Left renal cortex interstitium (tissue), 4 donors: ENCODE results near the gene LPO. TPM values are rescaled to one million over a fixed set of nuclear protein-coding genes. Genes with fewer than 3 reads are reported as not detected.

ENCODE experiments used
- DNase-seq, 4 donors: peaks; one replicate each; pipeline ENCODE4 v3.0.0-alpha.2; 2013; ENCODE audit warnings: low read depth in 4 of 4, low spot score in 2 of 4, missing footprints in 1 of 4
- polyA plus RNA-seq, 4 donors: library from polyadenylated mRNA; unstranded; fragments of 120-200 nt; gene quantifications; one replicate each; pipeline ENCODE4 v1.2.1, GENCODE V29; 2013; ENCODE audit not compliant: insufficient read length in 4 of 4

LPO gene
- polyA plus RNA-seq, 4 donors: 0.16 to 0.25 (median 0.19) TPM; not detected in 1

DNA sequence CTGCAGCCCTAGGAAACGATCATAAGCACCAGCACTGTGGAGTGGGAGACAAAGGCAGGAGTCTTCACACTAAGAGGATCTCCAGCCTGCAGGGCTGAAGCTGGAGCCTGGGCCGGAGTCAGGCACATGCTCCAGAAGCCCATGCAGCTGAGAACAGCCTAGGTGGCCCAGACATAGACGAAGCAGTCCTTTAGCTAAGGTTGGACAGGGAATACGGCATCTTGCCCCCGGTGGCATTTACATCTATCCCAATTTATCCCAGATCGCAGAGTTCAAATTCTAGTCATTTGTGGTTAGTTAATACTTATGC, 76.3 kb downstream of the LPO start:
- no peak for DNase-seq

DNA sequence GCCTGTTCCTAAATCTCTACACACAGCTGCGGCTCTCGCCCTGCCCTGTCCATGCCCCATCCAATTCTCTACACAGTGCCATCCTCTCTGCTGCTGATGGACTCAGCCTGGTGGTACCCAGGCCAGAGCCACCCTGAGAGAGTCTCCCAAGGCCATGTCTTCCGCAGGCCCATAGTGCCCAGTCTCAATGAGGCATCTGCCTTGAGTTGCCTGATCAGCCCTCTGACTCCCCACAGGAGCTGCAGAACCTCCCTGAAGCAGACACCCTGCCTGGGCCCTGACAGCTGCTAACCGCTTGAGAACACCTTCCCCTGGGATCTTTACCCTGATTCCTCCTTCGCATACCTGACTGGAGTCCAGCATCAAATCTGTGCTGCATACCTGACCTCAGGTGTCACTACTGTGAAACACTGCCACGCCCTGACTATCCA, 76.9 kb downstream of the LPO start:
- DNase-seq: no peak

DNA sequence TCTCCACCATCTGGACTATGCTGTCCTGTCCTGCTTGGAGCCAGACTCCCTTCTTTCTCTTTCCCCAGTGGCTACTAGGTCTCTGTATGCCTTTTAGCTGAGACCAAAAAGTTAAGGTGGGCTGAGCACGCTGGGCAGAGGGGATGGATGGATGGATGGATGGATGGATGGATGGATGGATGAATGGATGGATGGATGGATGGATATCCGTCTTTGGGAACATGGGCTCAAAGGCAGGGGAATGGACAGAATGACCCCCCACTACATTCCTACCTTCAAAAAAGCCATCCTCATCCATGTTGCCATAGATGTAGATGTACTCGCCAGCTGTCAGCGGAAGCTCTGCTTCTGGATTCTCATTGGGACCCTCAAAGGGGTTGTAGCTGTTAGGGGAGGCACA, 77.4 kb downstream of the LPO start:
- no peak for DNase-seq

DNA sequence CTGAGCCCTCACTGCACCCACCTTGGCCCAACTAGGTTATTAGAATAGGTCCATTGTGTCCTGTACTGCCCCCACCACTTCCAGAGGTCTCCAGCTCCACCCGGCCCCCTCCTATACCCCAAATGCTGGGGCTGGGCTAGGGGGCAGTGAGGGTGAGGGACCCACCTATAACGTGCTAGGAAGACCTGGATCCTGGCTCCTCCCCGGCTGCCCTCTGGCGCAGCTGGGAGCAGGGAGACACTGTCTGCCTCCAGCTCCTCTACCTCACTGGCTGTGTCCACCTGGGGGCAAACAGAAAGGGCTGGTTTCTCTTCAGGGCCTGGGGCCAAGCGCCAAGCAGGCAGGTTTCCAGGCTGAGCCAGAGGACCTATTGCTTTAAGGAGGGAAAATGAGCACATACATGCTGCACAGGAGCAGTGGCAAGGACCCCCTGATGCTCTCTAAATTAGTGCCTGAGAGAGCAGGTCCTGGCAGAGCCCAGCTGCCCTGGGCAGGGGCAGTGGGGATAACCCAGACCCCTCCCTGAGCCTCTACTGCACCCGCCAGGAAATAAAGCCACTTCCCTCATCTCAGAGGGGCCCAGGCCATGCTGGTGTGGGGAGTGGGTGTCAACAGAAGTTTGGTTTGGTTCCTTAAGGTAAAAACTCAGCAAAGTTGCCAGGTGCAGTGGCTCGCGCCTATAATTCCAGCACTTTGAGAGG, 78.0 kb downstream of the LPO start:
- DNase-seq: no peak

DNA sequence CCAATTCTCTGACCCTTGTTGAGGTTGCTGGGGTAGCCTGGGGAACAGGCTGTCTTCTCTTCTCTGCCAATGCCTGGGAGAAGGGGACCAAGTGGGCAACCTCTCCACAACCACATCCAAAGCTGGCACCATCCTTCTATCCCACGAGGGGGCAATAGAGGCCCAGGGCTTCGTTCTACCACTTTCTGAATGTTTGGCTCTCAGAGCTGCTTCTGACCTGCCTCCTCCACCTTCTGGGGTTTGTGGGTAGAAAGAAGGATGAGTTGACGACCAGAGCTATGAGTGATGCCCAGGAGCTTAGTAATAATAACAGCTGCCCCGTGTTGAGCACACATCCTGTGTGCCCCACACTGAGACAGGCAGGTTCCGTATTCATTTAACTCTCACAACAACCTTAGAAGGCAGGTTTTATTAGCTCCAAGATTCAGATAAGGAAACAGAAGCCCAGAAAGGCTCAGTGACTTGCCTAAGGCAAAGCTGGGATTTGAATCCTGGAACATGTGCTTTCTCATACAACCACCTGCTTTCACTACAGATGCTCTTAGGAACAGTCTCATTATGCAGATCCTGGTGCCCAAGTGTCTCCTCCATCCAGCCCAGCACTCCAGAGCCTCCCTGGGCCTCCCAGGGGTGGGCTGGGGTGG, 79.2 kb downstream of the LPO start:
- DNase-seq: no peak

DNA sequence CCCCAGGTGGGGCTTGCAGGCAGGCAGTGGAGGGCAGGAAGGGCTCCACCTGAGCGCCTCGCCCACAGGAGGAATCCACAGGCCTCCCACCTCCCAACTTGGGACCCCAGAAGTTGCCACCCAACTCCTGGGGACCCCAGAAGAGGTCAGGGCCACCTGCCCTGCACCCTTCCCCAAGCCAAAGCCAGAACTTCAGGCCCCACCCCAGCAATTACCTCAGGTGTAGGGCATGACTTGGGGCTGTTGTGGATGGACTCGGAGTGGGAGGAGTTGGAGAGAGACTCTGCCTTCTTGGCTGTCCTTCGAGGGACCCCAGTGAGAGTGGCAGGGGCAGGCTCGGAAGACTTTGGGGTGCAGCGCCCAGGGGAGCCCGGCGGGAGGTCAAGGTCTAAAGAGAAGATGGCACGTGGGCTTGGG, 79.7 kb downstream of the LPO start:
- DNase-seq: no peak

Other genes with a start within 250 kb of the LPO start
- 100 to 1,000 TPM; 318 to 393 (median 366) TPM for gene SRSF1, start 231.3 kb upstream of the LPO start, polyA plus RNA-seq
- 10 to 100 TPM; 75.0 to 83.2 (median 79.1) TPM for gene DYNLL2, start 155.2 kb upstream of the LPO start, polyA plus RNA-seq
- gene OR4D1, start 90.2 kb upstream of the LPO start, polyA plus RNA-seq: under 1 TPM in 2 of 4 donors, not detected in 2; 0.07 to 0.08 TPM
- gene OR4D2, start 71.6 kb upstream of the LPO start, polyA plus RNA-seq: not detected
- gene EPX, start 45.9 kb upstream of the LPO start, polyA plus RNA-seq: 1 to 10 TPM in 2 of 4 donors, under 1 TPM in 2; 0.46 to 1.7 (median 0.92) TPM
- gene MKS1, start 19.3 kb upstream of the LPO start, polyA plus RNA-seq: 10 to 100 TPM; 34.8 to 56.9 (median 46.3) TPM
- gene MPO, start 42.4 kb downstream of the LPO start, polyA plus RNA-seq: 10 to 100 TPM in 1 of 4 donors, 1 to 10 TPM in 3; 2.8 to 10.8 (median 4.0) TPM
- 10 to 100 TPM; 33.2 to 77.6 (median 60.3) TPM for gene TSPOAP1, start 90.2 kb downstream of the LPO start, polyA plus RNA-seq
- 100 to 1,000 TPM; 125 to 146 (median 135) TPM for gene SUPT4H1, start 113.6 kb downstream of the LPO start, polyA plus RNA-seq
- 10 to 100 TPM; 11.2 to 16.8 (median 12.5) TPM for gene RNF43, start 178.9 kb downstream of the LPO start, polyA plus RNA-seq
- gene HSF5, start 249.8 kb downstream of the LPO start, polyA plus RNA-seq: under 1 TPM; 0.36 to 0.49 (median 0.38) TPM